Measurements from ENCODE around the gene CT47C1. TPM values are rescaled to one million over a fixed set of nuclear protein-coding genes. Genes with fewer than 3 reads are reported as not detected.
A peak's percentile ranks its signal among the peaks of the same experiment; 100 is the strongest.

CT47C1 gene
- total RNA-seq, 2 donors from 2014 or later = not detected

GRCh38 chrX:119036107-119037029 is 36.4 kb upstream of the CT47C1 start:
- Histone ChIP-seq H3K9me3 (no peaks in the 10 kb centered on the region), H3K27me3 (no peaks in the 10 kb centered on the region), H3K36me3 (no peaks in the 10 kb centered on the region), H3K27ac (no peak overlapping the region), H3K4me3 (no peak overlapping the region), H3K9ac (ENCODE audit: low read depth in 2 of 2, low read length in 2 of 2) (no peak overlapping the region), H3K4me1 (no peaks in the 10 kb centered on the region)
- intact Hi-C loops (cut with DNase I) = no loop called here
- TF ChIP-seq CTCF (IDR thresholded peaks at IDR 0.05) = no peak
- DNase-seq = no peak

GRCh38 chrX:119040432-119040831 is 32.4 kb upstream of the CT47C1 start:
- Histone ChIP-seq H3K27ac (no peak overlapping the region), H3K4me3 (no peak overlapping the region), H3K36me3 (no peaks in the 10 kb centered on the region), H3K4me1 (no peaks in the 10 kb centered on the region), H3K27me3 (no peaks in the 10 kb centered on the region), H3K9ac (ENCODE audit: low read depth in 2 of 2, low read length in 2 of 2) (no peak overlapping the region), H3K9me3 (no peaks in the 10 kb centered on the region)
- intact Hi-C loops (cut with DNase I) = no loop called here
- no peak for DNase-seq
- no peak for TF ChIP-seq CTCF (IDR thresholded peaks at IDR 0.05)

GRCh38 chrX:119041175-119041574 is 31.6 kb upstream of the CT47C1 start:
- intact Hi-C loops (cut with DNase I) = no loop called here
- Histone ChIP-seq H3K36me3 (no peaks in the 10 kb centered on the region), H3K4me3 (no peak overlapping the region), H3K9ac (ENCODE audit: low read depth in 2 of 2, low read length in 2 of 2) (no peak overlapping the region), H3K9me3 (no peaks in the 10 kb centered on the region), H3K27me3 (no peaks in the 10 kb centered on the region), H3K4me1 (no peaks in the 10 kb centered on the region), H3K27ac (peak overlapping the region; percentile 27)
- no peak for TF ChIP-seq CTCF (IDR thresholded peaks at IDR 0.05)
- peak; percentile 51 for DNase-seq

- no peaks in the 10 kb centered on the region for H3K36me3 ChIP-seq
- no peaks in the 10 kb centered on the region for H3K4me1 ChIP-seq
- no peak overlapping the region for H3K9ac ChIP-seq (ENCODE audit: low read depth in 2 of 2, low read length in 2 of 2)
- intact Hi-C loops (cut with DNase I) = no loop called here
- H3K9me3 ChIP-seq = no peaks in the 10 kb centered on the region
- no peak for TF ChIP-seq CTCF (IDR thresholded peaks at IDR 0.05)
- no peaks in the 10 kb centered on the region for H3K27me3 ChIP-seq
- no peak overlapping the region for H3K4me3 ChIP-seq
- H3K27ac ChIP-seq = peak overlapping the region; percentile 27
- DNase-seq = no peak
Observed at GRCh38 chrX:119042040-119042439, 30.8 kb upstream of the CT47C1 start.

- DNase-seq = no peak
- H3K27me3 ChIP-seq = no peaks in the 10 kb centered on the region
- H3K4me3 ChIP-seq = no peak overlapping the region
- H3K27ac ChIP-seq = no peak overlapping the region
- H3K9me3 ChIP-seq = no peaks in the 10 kb centered on the region
- no peak overlapping the region for H3K9ac ChIP-seq (ENCODE audit: low read depth in 2 of 2, low read length in 2 of 2)
- TF ChIP-seq CTCF (IDR thresholded peaks at IDR 0.05) = no peak
- no peaks in the 10 kb centered on the region for H3K36me3 ChIP-seq
- no peaks in the 10 kb centered on the region for H3K4me1 ChIP-seq
- intact Hi-C loops (cut with DNase I) = no loop called here
Observed at GRCh38 chrX:119042996-119043395, 29.8 kb upstream of the CT47C1 start.

Measured in colonic mucosa (tissue), 4 donors.